CD14-positive monocyte (primary cell): ENCODE data around the gene CD38. TPM values are rescaled to one million over a fixed set of nuclear protein-coding genes. Genes with fewer than 3 reads are reported as not detected.

ENCODE experiments used
- DNase-seq, 3 donors: peaks; one replicate each; pipeline ENCODE4 v3.0.0-alpha.2; 2011 to 2022
- H2AFZ ChIP-seq: 2 replicates; pipeline ENCODE4 v1.6.0; 2012; ENCODE audit warnings: mild to moderate bottlenecking, low read depth, low read length, inconsistent platforms; ENCODE audit not compliant: insufficient read depth, poor library complexity, severe bottlenecking
- H3K27ac ChIP-seq, 2 donors: 1 replicate in 1 of 2; 2 replicates in 1 of 2; pipeline ENCODE4 v1.5.1; 2012 to 2013; ENCODE audit warnings: low read length in 2 of 2, control low read depth in 1 of 2, inconsistent platforms in 1 of 2, low read depth in 1 of 2, mild to moderate bottlenecking in 1 of 2
- H3K27me3 ChIP-seq, 2 donors: one replicate each; pipeline versions ENCODE4 v1.6.0 to v1.6.1; 2011 to 2013; ENCODE audit warnings: low read length in 2 of 2; ENCODE audit not compliant: control insufficient read depth in 2 of 2, insufficient read depth in 2 of 2
- H3K36me3 ChIP-seq, 2 donors: replicated peaks in 1 of 2; 1 replicate in 1 of 2; 2 replicates in 1 of 2; pipeline versions ENCODE4 v1.5.1 to v1.6.1; 2012 to 2013; ENCODE audit warnings: low read length in 2 of 2, control low read depth in 1 of 2, inconsistent platforms in 1 of 2, mild to moderate bottlenecking in 1 of 2; ENCODE audit not compliant: insufficient read depth in 2 of 2, control insufficient read depth in 1 of 2
- H3K4me1 ChIP-seq, 2 donors: 1 replicate in 1 of 2; 2 replicates in 1 of 2; pipeline versions ENCODE4 v1.5.1 to v1.6.1; 2012 to 2013; ENCODE audit warnings: low read length in 2 of 2, control low read depth in 1 of 2, inconsistent platforms in 1 of 2, mild to moderate bottlenecking in 1 of 2, moderate library complexity in 1 of 2; ENCODE audit not compliant: insufficient read depth in 2 of 2, control insufficient read depth in 1 of 2
- H3K4me2 ChIP-seq: replicated peaks from 2 replicates; pipeline ENCODE3; 2012; ENCODE audit warnings: low read length, moderate library complexity, mild to moderate bottlenecking; ENCODE audit not compliant: poor library complexity, severe bottlenecking; ENCODE audit errors: extremely low read depth
- H3K4me3 ChIP-seq, 3 experiments: fragments of 200-600 bp in 1 of 3; sonication (generic) in 1 of 3; replicated peaks in 1 of 3; 1 replicate in 2 of 3; 2 replicates in 1 of 3; pipeline ENCODE4 v1.5.1; 2011 to 2013; ENCODE audit warnings: low read length in 3 of 3, mild to moderate bottlenecking in 3 of 3, control low read depth in 2 of 3, low read depth in 2 of 3, inconsistent platforms in 1 of 3, moderate library complexity in 1 of 3
- H3K79me2 ChIP-seq: 2 replicates; pipeline ENCODE4 v1.6.0; 2012; ENCODE audit warnings: mild to moderate bottlenecking, control low read depth, inconsistent platforms, low read length, moderate library complexity; ENCODE audit not compliant: insufficient read depth
- H3K9ac ChIP-seq: 2 replicates; pipeline ENCODE4 v1.6.0; 2017; ENCODE audit warnings: low read length, mild to moderate bottlenecking; ENCODE audit not compliant: insufficient read depth, poor library complexity, severe bottlenecking
- H3K9me3 ChIP-seq, 2 donors: replicated peaks in 1 of 2; 1 replicate in 1 of 2; 2 replicates in 1 of 2; pipeline versions ENCODE4 v1.5.1 to v1.6.1; 2012 to 2013; ENCODE audit warnings: low read length in 2 of 2, control low read depth in 1 of 2; ENCODE audit not compliant: control insufficient read depth in 1 of 2, insufficient read depth in 1 of 2
- H4K20me1 ChIP-seq: 2 replicates; pipeline ENCODE4 v1.6.0; 2012; ENCODE audit warnings: mild to moderate bottlenecking, low read length, control low read depth, moderate library complexity; ENCODE audit not compliant: insufficient read depth
- H3K27ac Mint-ChIP-seq, 7 donors: one replicate each; pipeline ENCODE4 v1.8.0; 2020; ENCODE audit warnings: mild to moderate bottlenecking in 7 of 7, mixed read lengths in 7 of 7, moderate library complexity in 6 of 7, inconsistent platforms in 2 of 7
- H3K27me3 Mint-ChIP-seq, 3 donors: one replicate each; pipeline ENCODE4 v1.8.0; 2021 to 2022; ENCODE audit warnings: low read depth in 3 of 3, mild to moderate bottlenecking in 3 of 3, mixed read lengths in 3 of 3, moderate library complexity in 3 of 3, inconsistent platforms in 1 of 3
- H3K36me3 Mint-ChIP-seq, 2 donors: one replicate each; pipeline ENCODE4 v1.8.0; 2020; ENCODE audit warnings: mixed read lengths in 2 of 2, inconsistent platforms in 1 of 2, mild to moderate bottlenecking in 1 of 2
- H3K4me1 Mint-ChIP-seq: one replicate; pipeline ENCODE4 v1.8.0; 2020; ENCODE audit warnings: mild to moderate bottlenecking, mixed read lengths
- H3K4me3 Mint-ChIP-seq, 2 donors: one replicate each; pipeline ENCODE4 v1.8.0; 2020; ENCODE audit warnings: mild to moderate bottlenecking in 2 of 2, mixed read lengths in 2 of 2, moderate library complexity in 1 of 2
- H3K9me3 Mint-ChIP-seq, 7 donors: one replicate each; pipeline ENCODE4 v1.8.0; 2020 to 2022; ENCODE audit warnings: mixed read lengths in 7 of 7, mild to moderate bottlenecking in 6 of 7, moderate library complexity in 6 of 7, inconsistent platforms in 2 of 7
- WGBS: methylation state at CpG from one replicate; pipeline ENCODE4 v1.1.5; 2013; ENCODE audit warnings: missing lambda C conversion rate; ENCODE audit not compliant: insufficient coverage; 5-methylcytosine and 5-hydroxymethylcytosine counted together
- intact Hi-C, 2 donors: fragments of 100-400 bp; cut with micrococcal nuclease; formaldehyde crosslinking; loops; one replicate each; pipeline versions ENCODE4 v1.15.0 to v1.15.1; 2023
- polyA plus RNA-seq, 3 donors: library from polyadenylated mRNA; depleted of rRNA in 1 of 3; unstranded in 2 of 3; stranded (reverse) in 1 of 3; fragments of 300-500 nt in 2 of 3; fragments of >200 nt in 1 of 3; fragmentation: Illumina TruSeq in 2 of 3; gene quantifications; 1 replicate in 2 of 3; 2 replicates in 1 of 3; pipeline ENCODE4 v1.2.3, GENCODE V29; 2012 to 2021
- TF ChIP-seq, protein P1 (sequence below): fragments of 200-600 bp; IDR thresholded peaks from one replicate; pipeline ENCODE4 v1.8.0; 2022; ENCODE audit warnings: antibody characterized with exemption, mild to moderate bottlenecking

CD38 gene
- polyA plus RNA-seq, 3 donors = 2.3 to 4.4 (median 3.0) TPM

DNA sequence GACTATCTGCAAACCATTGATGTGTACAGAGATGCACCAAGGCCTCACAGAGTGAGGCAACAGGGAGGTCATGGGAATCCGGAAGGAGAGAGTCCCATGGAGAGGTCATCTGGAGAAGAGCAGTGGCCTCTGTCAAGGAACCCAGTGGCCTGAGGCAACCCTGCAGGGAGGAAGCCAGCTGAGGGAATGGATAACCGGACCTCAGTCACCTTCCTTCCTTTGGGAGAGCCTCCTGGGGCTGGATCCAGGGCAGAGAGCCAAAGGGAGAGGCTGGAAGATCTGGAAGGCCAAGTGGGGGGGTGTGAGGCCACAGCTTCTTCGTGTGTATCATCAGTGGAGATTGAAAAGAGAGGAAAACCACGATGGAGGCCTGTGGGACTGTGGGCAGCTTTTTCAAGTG, 24.3 kb upstream of the CD38 start:
- intact Hi-C loops = no loop called here
- H3K4me3 ChIP-seq = no peak overlapping the region
- Mint-ChIP-seq H3K36me3 (peaks cover 45 to 46% of the 10 kb centered on the region in 2 donors), H3K27me3 (peaks cover 0 to 5% (median 3%) of the 10 kb centered on the region in 3 donors), H3K9me3 (peaks cover 0 to 5% (median 0%) of the 10 kb centered on the region in 7 donors), H3K4me3 (no peak overlapping the region), H3K27ac (peak overlapping the region in 5 of 7 donors; percentile 4 to 57 (median 52)), H3K4me1 (peaks cover 36% of the 10 kb centered on the region)
- H3K4me2 ChIP-seq = no peak overlapping the region
- H3K27ac ChIP-seq = no peak overlapping the region
- WGBS = 28% methylated on average over 4 of the region's 4 CpGs
- H3K9ac ChIP-seq = no peak overlapping the region
- no peak for DNase-seq
- no peaks in the 10 kb centered on the region for H3K9me3 ChIP-seq
- no peaks in the 10 kb centered on the region for H4K20me1 ChIP-seq
- H3K79me2 ChIP-seq = no peaks in the 10 kb centered on the region
- no peaks in the 10 kb centered on the region for H3K27me3 ChIP-seq
- H3K36me3 ChIP-seq = peaks cover 2 to 22% of the 10 kb centered on the region in 2 donors
- TF ChIP-seq, protein P1, sequence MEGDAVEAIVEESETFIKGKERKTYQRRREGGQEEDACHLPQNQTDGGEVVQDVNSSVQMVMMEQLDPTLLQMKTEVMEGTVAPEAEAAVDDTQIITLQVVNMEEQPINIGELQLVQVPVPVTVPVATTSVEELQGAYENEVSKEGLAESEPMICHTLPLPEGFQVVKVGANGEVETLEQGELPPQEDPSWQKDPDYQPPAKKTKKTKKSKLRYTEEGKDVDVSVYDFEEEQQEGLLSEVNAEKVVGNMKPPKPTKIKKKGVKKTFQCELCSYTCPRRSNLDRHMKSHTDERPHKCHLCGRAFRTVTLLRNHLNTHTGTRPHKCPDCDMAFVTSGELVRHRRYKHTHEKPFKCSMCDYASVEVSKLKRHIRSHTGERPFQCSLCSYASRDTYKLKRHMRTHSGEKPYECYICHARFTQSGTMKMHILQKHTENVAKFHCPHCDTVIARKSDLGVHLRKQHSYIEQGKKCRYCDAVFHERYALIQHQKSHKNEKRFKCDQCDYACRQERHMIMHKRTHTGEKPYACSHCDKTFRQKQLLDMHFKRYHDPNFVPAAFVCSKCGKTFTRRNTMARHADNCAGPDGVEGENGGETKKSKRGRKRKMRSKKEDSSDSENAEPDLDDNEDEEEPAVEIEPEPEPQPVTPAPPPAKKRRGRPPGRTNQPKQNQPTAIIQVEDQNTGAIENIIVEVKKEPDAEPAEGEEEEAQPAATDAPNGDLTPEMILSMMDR = no peak
- H3K4me1 ChIP-seq = peaks cover 26 to 33% of the 10 kb centered on the region in 2 donors
- no peak overlapping the region for H2AFZ ChIP-seq

DNA sequence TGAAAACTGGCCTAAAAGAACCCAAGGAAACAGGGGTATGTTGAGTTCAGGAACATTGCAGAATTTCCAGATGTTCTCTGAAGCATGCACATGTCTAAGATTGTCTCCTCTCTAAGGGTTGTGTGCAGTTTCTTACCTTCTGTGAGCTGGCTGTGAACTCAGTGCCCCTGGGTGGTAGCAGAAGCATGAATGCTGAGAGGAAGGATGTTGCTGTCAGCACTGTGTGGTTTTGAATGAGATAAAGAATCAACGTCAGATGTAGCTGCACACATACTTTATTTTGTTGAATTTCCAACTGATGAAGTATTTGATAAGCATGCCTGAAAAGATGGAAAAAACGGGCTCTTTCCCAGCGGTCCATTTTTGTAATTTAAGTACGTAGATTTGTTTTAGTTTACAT, 23.8 kb upstream of the CD38 start:
- intact Hi-C loops = no loop called here
- no peak overlapping the region for H3K9ac ChIP-seq
- H3K27me3 ChIP-seq = no peaks in the 10 kb centered on the region
- TF ChIP-seq, protein P1 = no peak
- H4K20me1 ChIP-seq = no peaks in the 10 kb centered on the region
- no peak for DNase-seq
- no peak overlapping the region for H3K27ac ChIP-seq
- H3K79me2 ChIP-seq = no peaks in the 10 kb centered on the region
- peaks cover 2 to 27% of the 10 kb centered on the region in 2 donors for H3K36me3 ChIP-seq
- peaks cover 26 to 33% of the 10 kb centered on the region in 2 donors for H3K4me1 ChIP-seq
- peaks cover 42 to 50% of the 10 kb centered on the region in 2 donors for H3K36me3 Mint-ChIP-seq
- H2AFZ ChIP-seq = no peak overlapping the region
- no peak overlapping the region for H3K4me2 ChIP-seq
- H3K9me3 Mint-ChIP-seq = peaks cover 0 to 5% (median 0%) of the 10 kb centered on the region in 7 donors
- WGBS = no CpG with 5 or more reads among the region's 4 CpGs
- H3K9me3 ChIP-seq = no peaks in the 10 kb centered on the region
- H3K4me3 Mint-ChIP-seq = no peak overlapping the region
- peaks cover 0 to 5% (median 3%) of the 10 kb centered on the region in 3 donors for H3K27me3 Mint-ChIP-seq
- peaks cover 37% of the 10 kb centered on the region for H3K4me1 Mint-ChIP-seq
- peak overlapping the region in 3 of 7 donors; percentile 16 to 52 (median 37) for H3K27ac Mint-ChIP-seq
- no peak overlapping the region for H3K4me3 ChIP-seq
